Measurements from ENCODE around the gene CREB3L2.

- no peak for TF ChIP-seq CTCF (IDR thresholded peaks at IDR 0.05)
- no peak for TF ChIP-seq POLR2A (IDR thresholded peaks at IDR 0.05)
Observed at GRCh38 chr7:137885678-137886077, 116.2 kb downstream of the CREB3L2 start.

All from lower leg skin (tissue), 3 donors.